T1000 (cell line): ENCODE results near the gene PNPLA2.
A peak's percentile ranks its signal among the peaks of the same experiment; 100 is the strongest.

Experiments
- DNase-seq: peaks from one replicate; lab custom pipeline; 2025; ENCODE audit warnings: mixed read lengths; lab: John Stamatoyannopoulos, UW

Gene PNPLA2, protein sequence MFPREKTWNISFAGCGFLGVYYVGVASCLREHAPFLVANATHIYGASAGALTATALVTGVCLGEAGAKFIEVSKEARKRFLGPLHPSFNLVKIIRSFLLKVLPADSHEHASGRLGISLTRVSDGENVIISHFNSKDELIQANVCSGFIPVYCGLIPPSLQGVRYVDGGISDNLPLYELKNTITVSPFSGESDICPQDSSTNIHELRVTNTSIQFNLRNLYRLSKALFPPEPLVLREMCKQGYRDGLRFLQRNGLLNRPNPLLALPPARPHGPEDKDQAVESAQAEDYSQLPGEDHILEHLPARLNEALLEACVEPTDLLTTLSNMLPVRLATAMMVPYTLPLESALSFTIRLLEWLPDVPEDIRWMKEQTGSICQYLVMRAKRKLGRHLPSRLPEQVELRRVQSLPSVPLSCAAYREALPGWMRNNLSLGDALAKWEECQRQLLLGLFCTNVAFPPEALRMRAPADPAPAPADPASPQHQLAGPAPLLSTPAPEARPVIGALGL

DNA sequence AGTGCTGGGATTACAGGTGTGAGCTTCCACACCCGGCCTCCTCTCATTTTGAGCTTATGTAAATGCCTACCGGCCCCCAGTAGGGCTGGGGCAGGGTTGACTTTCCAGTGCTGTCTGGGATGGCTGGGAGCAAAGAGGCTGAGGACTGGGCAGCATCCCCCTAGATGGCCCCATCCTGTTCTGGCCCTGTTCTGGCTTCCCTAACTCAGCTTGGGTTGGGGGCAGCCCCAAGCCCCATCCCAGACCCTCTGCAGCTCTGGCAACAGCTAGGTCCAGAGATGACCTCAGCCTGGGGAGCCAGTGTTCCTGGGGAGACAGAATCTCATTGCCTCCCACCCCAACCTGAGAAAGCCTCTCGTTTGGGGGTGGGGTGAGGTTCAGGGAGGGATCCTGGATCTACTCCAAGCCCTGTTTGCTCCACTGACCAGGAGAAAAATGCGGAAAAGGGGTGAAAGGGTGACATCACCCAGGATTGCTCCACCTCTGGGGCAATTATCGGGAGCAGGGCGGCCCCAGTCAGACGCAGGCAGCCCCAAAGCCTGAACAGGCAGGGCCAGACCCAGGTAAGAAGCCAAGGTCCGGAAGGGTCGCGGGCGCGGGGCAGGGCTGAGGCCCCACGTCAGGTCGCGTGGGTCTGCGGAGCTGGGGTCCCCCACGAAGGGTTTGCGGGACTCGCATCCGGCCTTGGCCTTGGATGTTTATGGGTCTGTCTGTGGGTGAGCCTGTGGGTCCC, at the start of gene PNPLA2:
Gene PNPLA2, plus strand, starts transcription at position 519 of the 733 bp plus-strand sequence. CDS start 805 bp downstream, outside the sequence.
- no peak for DNase-seq

DNA sequence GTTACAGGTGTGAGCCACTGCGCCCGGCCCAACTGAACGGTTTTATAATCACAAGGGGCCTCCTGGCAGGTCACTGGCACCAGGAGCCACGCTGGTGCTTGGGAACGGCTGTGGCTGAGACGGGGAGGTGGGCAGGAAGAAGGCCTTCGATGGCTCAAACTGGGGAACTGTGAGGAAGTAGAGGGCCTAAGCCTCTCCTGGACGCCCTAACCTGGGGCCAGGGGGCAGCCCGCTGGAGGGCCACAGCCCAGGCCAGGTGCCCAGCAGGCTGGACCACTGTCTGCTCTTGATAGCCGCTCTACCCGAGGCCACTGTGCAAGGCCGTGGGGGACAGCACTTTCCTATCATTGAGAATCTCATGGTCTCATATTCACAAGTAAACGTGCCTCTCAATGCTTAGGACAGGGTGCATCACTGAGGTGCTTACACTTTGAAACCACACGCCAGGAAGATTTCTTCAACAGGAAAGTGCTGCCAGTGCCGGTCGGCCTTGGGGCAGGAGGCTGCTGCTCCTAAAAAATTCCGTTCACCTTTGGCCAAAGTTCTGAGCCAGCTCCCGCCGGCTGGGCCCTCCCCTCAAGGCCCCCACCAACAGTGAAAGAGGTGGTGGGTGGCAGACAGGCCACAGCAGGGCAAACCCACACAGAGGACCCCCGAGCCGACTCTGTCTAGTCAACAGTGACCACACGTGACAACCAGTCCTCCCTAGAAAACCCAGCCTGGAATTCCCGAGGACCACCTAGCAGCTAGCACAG, 48.6 kb upstream of the PNPLA2 start:
- DNase-seq = no peak

DNA sequence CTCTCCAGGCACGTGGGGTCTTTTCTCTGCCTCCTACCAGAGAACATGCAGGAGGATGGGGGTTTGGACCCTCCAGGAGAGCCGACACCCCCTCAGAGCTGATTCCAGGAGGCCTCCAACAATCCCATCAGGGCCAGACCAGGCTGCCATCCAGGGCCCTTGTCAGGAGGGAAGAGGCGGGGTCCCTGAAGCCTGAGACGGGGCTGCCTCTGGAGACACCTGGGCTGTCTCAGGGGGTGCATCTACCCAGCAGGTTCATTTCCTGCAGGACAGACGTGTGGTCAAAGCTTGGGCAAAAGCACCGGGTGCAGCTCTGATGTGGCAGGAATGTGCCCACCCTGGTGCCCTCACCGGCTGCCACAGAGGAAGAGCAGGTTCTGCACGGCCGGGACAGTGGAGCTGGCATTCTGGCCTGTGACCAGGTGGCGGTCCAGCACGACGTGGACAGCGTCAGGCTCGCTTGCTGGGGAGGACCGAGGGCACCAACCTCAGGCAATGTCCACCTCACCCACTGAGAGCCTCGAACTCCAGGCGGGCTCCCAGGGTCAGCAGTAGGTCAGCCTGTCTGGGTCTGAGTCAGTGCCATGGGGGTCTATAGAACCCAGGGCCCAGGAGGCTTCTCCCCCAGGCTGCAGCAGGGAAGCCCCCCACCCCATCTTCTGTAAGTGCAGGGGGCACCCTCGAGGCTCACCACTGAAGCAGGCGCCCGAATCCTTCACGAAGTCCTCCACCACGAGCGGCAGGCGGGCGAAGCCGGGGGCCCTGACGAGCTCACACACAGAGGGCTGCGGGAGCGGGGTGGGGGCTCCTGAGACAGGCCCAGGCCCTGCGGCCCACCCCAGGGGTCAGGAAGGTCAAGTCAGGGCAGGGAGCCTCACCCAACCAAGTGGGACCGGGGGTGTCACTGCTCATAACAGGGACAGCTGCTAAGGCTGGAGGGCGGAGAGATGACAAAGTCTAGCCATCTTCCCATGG, 47.8 kb upstream of the PNPLA2 start:
- no peak for DNase-seq

DNA sequence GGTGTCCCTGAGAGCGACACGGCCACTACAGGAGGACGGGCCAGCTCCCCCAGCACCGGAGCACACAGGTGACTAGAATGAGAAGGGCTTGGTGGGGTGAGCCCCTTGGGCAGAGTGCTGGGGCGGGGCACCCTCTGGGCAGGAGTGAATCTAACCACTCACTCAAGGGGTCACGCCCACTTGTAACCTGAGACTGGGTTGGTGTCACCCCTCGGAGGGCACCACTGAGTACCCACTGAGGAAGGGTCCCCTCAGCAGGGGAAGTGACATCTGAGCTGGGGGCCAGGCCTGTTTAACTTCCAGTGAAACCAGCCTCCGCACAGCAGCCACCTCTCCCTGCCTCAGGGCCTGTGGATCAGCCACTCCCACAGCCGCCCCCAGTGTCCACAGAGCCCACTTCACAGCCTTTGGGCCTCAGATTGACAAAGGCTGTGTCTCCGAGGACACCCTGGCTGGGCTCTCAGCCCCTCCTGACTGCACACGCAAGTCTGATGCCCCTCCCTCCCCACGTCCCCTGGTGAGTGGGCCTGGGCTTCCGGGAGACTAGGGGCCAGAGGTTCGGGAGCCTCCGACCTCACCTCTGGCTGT, 47.0 kb upstream of the PNPLA2 start:
- DNase-seq = no peak

DNA sequence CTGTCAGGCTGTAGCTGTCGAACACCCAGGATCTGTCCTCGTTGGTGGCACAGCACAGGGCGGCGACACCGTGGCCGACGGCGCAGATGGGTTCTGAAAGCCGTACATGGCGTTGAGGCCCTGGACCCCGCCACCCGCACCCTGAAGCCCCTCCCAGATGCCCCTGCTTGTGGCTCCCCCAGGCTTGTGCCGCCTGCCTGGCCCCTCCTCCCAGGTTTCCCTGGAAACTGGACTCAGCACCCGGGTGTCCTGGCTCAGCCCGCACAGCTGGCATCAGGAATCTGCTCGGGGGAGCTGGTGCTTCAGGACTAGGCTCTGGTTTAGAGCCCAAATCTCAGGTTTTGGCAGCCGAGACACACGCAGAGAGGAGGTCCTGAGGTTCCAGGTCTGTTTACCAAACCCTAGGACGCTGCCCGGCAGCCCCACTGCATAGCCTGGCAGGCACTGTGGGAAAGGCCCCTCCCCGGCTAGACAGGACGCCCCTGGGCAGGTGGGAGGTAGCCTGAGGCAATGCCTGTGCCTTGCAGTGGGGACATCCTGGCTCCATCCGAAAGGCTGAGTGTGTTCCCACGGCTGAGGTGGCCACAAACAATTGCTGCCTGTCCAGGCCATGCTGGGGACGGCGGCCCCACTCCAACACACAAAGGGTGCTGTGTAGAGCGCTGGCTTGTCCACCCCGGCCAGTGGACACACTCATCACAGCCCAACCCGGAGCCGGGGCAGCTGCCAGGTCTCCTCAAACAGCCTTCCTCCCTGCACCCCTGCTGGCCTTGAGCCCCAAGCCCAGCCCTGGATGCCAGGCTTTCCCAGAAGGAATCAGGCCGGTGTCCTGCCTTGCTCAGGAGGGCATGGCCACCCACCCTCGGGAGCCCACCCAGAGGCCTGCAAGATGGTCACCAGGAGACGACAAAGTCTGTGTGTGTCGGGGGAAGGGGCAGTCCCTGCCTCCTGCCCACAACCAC, 46.0 kb upstream of the PNPLA2 start:
- no peak for DNase-seq

DNA sequence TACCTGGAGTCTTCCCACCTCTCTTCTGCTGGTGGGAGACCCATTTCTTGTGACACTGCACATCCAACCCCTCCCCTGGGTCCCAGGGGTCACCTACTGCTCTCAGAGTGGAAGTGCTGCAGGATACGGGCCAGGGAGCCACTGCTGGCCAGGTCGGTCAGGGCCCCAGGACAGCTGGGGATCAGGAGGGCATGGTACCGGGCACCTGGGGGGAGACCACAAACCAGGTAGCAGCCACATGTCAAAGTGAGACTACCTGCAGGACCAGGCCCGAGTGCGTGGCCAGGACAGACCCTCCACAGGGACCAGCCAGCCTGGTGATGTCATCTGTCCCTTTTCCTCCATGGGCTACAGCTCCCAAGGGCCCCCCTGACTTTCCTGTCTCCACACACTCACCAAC, 45.3 kb upstream of the PNPLA2 start:
- DNase-seq = no peak

DNA sequence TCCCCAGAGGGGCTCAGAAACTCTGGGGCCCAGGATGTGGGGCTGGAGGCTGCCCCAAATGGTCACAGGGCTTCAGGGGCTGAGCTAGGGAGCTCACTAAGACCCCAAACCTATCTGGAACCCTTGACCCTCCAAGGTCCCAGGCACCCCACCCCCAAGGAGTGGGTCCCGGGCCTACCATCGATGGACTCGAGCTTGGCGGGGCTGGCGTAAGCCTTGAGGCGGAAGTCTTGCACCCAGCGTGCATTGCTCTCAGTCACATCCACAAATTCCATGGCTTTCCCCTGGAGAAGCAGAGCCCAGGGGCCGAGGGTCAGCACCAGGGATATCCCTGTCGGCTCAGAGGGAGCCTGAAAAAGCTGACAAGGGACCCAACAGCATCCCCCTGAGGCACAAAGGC, 44.9 kb upstream of the PNPLA2 start:
- no peak for DNase-seq

DNA sequence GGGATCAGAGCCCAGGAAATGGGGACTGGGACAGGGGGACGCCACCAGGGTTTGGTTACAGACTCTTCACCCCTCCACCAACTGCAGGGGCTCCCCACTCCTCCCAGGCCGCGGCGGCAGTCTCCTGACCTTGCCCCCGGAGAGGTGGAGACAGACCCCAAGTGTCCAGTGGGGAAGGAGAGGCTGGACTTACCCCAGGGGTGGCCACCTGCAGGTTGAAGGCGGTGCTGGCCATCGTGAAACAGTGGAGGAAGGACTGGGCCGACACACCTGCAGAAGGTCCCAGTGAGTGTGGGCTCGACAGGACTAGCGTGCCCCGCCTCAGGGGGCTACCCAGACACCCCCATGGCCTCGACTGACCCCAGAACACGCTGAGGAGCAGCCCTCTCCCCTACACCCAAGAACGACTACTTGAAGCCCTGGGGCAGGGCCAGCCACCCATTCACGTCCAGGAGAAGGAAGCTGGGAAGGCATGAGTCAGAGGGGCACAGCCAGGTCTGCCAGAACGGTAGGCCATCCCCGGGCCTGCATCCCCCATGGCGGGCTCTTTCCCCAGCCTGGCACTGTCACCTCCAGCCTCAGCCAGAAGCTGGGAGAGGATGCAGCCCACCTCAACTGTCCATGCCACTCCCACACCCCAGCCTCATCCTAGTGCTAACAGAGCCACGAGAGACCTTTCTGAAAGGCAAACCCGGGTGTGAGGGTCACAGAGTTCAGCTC, 43.7 kb upstream of the PNPLA2 start:
- no peak for DNase-seq

DNA sequence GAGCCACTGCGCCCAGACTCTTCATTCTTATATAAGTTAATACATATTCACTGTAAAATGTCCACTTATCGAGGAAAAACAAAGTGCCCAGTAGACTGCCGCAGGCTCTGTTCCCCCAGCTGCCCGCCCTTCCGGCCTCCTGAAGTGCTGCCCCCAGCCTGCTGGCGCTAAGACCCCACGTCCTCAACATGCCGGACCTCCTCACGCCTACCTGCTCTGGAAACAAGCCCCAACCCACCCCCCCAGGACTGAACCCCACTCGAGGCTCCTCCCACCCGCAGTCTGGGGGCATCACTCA, 42.5 kb upstream of the PNPLA2 start:
- DNase-seq = no peak

DNA sequence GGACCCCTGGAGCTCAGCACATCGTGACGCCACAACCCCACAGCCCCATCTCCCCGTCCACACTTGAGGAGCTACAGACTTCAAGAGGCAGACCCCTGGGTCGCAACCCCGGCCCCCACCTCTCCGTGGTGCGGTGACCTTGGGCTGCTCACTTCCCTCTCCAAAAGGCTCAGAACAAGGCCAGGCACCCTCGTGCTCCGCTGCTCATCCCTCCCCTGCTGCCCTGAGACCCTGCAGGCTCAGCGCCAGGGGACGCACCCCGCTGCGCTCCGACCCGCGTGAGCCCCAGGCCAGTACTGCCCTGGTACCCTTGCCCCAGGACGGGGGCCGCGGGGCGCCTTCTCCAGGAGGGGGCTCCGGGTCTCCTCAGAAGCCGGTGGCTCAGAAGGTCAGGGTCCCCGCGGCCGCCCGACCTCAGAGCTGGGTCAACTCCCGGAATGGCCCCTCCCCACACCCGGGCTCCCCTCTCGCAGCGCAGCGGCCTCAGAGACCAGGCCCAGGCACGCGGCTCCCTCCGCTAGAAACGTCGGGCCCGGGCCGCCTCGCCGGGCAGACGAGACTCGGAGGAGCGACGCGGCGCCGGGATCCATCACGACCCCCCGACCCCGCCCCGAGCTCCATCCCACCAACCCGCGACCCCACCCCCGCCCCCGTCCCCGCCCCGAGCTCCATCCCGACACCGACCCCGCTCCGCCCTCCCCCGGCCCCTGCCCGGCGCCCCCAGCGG, 42.0 kb upstream of the PNPLA2 start:
- DNase-seq = no peak

DNA sequence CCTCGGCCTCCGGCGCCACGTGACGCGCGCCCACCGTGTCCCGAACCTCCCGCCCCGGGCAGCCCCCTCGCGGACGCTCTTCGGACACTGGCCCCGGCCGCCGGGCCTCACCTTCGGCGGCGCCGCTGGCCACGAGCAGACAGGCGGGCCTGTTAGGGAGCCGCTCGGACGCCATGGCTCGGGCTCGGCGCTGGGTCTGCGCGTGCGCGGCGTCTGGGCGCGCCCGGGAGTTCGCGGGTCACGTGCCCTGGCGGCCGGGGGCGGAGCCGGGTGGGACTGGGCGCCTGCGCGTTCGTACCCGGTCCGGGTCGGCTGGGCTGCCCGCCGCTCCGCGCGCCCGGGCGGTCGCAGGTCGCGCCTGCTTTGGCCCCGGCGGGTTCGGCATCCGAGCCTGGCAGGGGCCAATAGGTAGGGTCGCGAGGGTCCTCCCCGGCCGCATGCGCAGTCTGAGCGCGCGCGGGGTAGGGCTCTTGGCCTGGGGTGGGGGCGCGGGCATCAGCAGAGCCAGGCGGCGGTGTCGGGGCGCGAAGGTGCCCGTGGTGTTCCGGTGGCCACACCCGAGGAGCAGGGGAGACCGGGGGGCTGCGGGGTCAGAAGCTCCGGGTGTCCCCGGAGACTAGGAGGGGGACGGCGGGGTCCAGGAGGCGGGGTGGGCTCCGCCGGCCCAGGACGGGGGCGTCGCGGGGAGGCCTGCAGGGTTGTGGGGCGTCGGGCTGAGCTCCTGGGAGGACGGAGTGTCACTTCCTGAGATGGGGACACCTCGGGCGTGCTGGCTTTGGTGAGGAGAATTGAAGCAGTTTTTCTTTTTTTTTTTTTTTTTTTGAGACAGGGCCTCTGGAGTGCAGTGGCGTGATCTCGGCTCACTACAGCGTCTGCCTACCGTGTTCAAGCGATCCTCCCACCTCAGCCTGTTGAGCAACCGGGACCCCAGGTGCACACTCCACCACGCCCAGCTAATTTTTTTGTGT, 41.1 kb upstream of the PNPLA2 start, which contains the start of gene GATD1:
Gene GATD1, minus strand, starts transcription at position 200 of the 968 bp plus-strand sequence. Its CDS starts 25 bp downstream, at position 175.
- peak; percentile 64 for DNase-seq

DNA sequence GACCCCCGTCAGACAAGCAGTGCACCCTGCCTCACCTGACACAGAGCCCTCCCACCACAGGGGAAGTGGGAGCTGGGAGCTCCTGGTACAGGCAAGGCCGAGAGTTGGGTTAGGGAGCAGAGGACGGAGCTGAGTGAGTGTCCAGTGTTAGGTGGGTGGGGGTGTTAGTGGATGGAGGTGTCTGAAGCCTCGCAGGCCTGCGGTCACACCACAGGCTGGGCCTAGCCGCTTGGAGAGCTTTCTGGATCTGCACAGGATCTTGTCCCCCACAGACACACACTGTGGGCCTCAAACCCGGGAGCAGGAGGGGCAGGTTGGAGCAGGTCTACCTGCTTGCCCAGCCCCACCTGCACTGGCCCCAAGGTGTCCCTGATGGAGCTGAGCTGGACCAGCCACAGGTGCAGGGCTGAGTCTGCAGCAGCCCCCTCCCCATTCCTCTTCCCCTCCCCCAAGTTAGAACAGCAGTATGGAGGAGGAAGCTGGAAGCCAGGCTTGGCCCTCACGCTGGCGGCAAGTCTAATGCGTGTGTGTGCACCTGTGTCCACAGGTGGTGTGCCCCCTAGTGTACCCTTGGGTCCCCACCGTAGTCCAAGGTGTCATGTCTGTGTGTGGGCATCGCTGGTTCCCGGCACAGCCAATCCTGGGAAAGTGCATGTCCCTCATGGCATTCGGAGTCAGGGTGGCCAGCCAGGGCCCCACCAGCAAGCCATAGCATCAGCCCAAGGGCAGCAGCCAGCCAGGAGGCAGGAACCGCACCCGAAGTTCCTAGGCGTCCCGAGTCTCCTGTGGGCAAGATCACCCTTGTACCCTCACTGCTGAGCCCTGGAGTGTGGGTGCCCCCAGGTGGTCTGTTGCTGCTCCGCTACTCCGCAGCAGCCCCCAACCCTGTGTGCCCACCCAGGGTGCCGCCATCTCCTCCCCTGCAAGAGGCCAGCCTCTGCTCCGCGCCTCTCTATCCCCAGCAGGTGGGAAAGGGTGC, 39.4 kb upstream of the PNPLA2 start:
- no peak for DNase-seq

DNA sequence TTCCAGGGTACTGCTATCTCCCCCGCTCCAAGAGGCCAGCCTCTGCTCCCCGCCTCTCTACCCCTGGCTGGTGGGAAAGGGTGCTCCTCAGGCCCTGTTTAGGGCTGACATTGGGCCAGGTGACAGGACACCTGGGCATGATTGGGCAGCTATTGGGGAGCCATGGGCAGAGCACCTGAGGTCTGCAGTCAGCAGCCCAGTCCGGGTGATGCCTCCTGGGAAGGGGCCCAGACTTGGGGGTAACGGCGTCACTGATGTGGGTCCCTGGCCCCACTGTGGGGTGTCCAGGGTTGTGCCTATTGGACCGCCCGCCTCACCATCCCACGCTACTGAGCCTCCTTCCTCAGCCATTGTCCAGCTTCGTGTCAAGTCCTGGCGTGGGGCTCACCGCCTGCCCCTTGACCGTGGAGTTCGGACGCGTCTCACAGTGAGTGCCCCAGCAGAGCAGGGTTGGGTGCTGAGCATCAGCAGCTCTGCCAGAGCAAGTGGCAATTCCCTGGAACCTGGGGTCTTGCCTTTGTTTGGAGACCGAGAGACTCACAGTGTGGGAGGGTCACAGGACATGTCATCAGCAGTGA, 38.7 kb upstream of the PNPLA2 start:
- DNase-seq = no peak

DNA sequence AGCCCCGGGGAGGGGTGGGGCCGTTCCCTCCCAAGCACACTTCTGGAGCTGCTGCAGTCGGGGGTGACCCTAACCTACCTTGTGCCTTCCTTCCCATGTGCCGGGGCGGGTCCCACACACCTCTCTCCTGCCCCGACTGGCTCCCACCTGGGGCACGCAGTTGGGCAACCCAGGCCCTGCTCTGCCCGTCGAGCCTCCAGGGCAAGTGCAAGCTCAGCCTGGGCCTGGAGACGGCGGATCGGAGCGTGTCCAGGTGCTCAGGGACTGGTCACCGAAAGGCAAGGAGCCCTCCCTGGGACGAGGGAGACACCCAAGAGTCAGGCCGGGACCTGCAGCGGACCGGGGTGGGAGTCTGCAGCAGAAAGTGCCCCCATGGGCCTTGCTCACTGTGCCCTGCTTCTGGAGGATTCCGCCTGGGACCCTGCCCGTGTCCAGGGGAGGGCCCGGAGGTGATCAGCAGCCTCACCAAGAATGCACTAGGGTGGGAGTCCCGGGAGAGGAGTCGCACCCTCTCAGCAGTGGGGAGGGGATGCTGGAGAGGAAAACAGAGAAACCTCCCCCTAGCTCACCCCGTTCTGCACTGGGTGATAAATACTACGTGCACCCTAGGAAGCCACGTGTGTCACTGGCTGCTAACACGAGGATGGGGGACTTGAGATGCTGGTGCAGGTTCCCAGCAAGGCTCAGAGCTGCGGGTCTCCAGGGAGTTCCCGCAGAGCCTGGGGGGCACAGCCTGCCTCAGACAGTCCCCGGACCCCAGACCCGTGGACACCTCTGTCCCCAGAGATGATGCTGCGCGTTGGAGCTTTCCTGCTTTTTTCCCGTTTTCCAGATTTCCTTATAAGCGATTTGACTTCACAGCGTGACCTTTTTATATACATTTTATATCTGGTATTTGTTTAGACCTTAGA, 36.2 kb upstream of the PNPLA2 start:
- no peak for DNase-seq
